Left lung (tissue), 10 donors: ENCODE measurements around the gene SYPL1. TPM values are rescaled to one million over a fixed set of nuclear protein-coding genes. Genes with fewer than 3 reads are reported as not detected.

Experiments used
- ATAC-seq: fragments of 200-7000 bp; cut with Tn5 transposase; one replicate; pipeline ENCODE4 v1.9.1; 2020; ENCODE audit warnings: moderate library complexity
- DNase-seq, 4 donors: peaks; one replicate each; pipeline ENCODE4 v3.0.0-alpha.2; 2013 to 2020
- H3K27ac ChIP-seq, 2 donors: fragments of 200-600 bp; sonication (generic) in 1 of 2; one replicate each; pipeline versions ENCODE4 v1.5.0 to v1.8.0; 2020 to 2021
- H3K27me3 ChIP-seq, 2 donors: fragments of 200-600 bp; sonication (generic) in 1 of 2; one replicate each; pipeline versions ENCODE4 v1.5.0 to v1.8.0; 2020 to 2021
- H3K36me3 ChIP-seq, 2 donors: fragments of 200-600 bp; sonication (generic) in 1 of 2; one replicate each; pipeline versions ENCODE4 v1.5.0 to v1.8.0; 2020 to 2021
- H3K4me1 ChIP-seq, 2 donors: fragments of 200-600 bp; one replicate each; pipeline ENCODE4 v1.8.0; 2021
- H3K4me3 ChIP-seq, 2 donors: fragments of 200-600 bp; sonication (generic) in 1 of 2; one replicate each; pipeline versions ENCODE4 v1.5.0 to v1.8.0; 2020 to 2021; ENCODE audit warnings: mild to moderate bottlenecking in 1 of 2
- H3K9me3 ChIP-seq, 2 donors: fragments of 200-600 bp; sonication (generic) in 1 of 2; one replicate each; pipeline versions ENCODE4 v1.5.0 to v1.8.0; 2020 to 2021
- intact Hi-C, 2 donors: fragments of 100-400 bp; cut with DNase I; formaldehyde crosslinking; loops; one replicate each; pipeline versions ENCODE4 v1.11.2 to v1.14.2; 2022
- polyA plus RNA-seq, 6 donors: library from polyadenylated mRNA; unstranded; fragments of 120-200 nt; gene quantifications; one replicate each; pipeline ENCODE4 v1.2.1, GENCODE V29; 2013; ENCODE audit not compliant: insufficient read length in 6 of 6
- total RNA-seq, 2 donors: library from RNA; stranded (reverse); fragmentation: NEBNext Ultra II Directional; extraction: Animal tissue kit (Norgen Biotek cat#: 25700); gene quantifications; one replicate each; pipeline ENCODE4 v1.2.1, GENCODE V29; 2021
- TF ChIP-seq, protein P1 (sequence below), 2 donors: fragments of 200-600 bp; sonication (generic) in 1 of 2; IDR thresholded peaks; one replicate each; pipeline versions ENCODE4 v1.5.0 to v1.8.0; 2021; ENCODE audit warnings: antibody characterized with exemption in 2 of 2
- donor health status: DM: no; HTN: yes; CAD: no.
- donor health status: DM: no; HTN: no; CAD: no.

SYPL1 gene
- total and polyA plus RNA-seq, 8 donors: 81.9 to 121 (median 110) TPM

DNA sequence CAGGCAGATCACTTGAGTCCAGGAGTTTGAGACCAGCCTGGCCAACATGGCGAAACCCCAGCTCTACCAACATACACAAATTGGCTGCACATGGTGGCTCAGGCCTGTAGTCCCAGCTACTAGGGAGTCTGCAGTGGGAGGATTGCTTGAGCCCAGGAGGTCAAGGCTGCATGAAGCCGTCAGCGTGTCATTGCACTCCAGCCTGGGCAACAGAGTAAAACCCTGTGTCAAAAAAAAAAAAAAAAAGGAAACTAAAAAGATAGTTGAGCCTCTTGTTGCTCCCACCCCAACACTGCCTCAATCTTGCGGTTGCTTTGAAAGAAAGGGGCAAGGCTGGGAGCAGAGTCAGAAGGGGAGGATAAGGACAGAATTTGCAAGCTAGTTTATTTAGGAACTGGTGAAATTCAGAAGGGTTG is 69.9 kb downstream of the SYPL1 start:
- intact Hi-C loops: loop anchor here in 1 of 2 donors (10.0 kb wide), 1 partner anchor 387 kb away; no protein-coding TSS in a partner anchor

DNA sequence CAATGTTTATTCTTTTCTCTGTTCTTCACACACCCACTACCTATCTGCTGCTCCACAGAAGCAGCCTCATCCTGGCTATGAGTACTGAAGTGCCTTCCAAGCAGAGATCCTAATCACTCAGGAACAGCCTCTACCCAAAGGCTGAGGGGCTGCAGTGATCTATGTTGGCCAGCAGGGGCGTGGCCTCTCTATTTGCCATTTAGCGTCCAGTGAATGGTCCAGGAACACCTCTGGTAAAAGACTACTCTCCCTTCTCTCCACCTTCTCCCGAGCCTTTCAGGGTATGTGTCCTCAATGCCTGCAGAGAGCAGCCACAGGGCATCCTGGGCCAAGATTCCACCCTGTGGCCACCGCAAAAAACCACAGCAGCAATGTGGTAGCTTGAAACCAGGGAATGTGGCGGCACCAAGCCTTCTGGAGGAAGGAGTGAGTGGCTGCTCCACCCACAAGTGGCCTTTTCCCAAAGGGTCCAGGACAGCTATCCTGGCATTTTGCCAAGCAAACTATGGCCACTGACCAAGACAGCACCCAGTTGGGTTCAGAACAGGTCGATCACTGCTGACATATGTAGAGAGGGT is 70.9 kb downstream of the SYPL1 start:
- no peaks in the 10 kb centered on the region for H3K9me3 ChIP-seq
- no peaks in the 10 kb centered on the region for H3K36me3 ChIP-seq
- H3K27me3 ChIP-seq: peaks cover 0 to 14% of the 10 kb centered on the region in 2 donors
- peak; percentile 45 for ATAC-seq
- no peak overlapping the region for H3K27ac ChIP-seq
- H3K4me1 ChIP-seq: peaks cover 2 to 8% of the 10 kb centered on the region in 2 donors
- TF ChIP-seq, protein P1, sequence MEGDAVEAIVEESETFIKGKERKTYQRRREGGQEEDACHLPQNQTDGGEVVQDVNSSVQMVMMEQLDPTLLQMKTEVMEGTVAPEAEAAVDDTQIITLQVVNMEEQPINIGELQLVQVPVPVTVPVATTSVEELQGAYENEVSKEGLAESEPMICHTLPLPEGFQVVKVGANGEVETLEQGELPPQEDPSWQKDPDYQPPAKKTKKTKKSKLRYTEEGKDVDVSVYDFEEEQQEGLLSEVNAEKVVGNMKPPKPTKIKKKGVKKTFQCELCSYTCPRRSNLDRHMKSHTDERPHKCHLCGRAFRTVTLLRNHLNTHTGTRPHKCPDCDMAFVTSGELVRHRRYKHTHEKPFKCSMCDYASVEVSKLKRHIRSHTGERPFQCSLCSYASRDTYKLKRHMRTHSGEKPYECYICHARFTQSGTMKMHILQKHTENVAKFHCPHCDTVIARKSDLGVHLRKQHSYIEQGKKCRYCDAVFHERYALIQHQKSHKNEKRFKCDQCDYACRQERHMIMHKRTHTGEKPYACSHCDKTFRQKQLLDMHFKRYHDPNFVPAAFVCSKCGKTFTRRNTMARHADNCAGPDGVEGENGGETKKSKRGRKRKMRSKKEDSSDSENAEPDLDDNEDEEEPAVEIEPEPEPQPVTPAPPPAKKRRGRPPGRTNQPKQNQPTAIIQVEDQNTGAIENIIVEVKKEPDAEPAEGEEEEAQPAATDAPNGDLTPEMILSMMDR (IDR thresholded peaks at IDR 0.05): peak; percentile 46 to 79
- no peak overlapping the region for H3K4me3 ChIP-seq
- DNase-seq: no peak
- intact Hi-C loops: loop anchor here in 1 of 2 donors (10.0 kb wide), 1 partner anchor 386 kb away; no protein-coding TSS in a partner anchor

More for the DNA sequence above, 69.9 kb downstream of the SYPL1 start:
- H3K27ac ChIP-seq: no peak overlapping the region
- no peak overlapping the region for H3K4me3 ChIP-seq
- no peaks in the 10 kb centered on the region for H3K36me3 ChIP-seq
- peaks cover 0 to 14% of the 10 kb centered on the region in 2 donors for H3K27me3 ChIP-seq
- TF ChIP-seq, protein P1 (IDR thresholded peaks at IDR 0.05): no peak
- peaks cover 2 to 8% of the 10 kb centered on the region in 2 donors for H3K4me1 ChIP-seq
- no peak for ATAC-seq
- no peaks in the 10 kb centered on the region for H3K9me3 ChIP-seq
- no peak for DNase-seq

Other genes with a start within 250 kb of the SYPL1 start
- 10 to 100 TPM; 13.0 to 13.4 TPM for gene ATXN7L1, start 235.7 kb downstream of the SYPL1 start, total RNA-seq
- 10 to 100 TPM; 13.3 to 15.5 (median 14.4) TPM for gene ATXN7L1, start 235.7 kb downstream of the SYPL1 start, polyA plus RNA-seq
- 10 to 100 TPM in 1 of 2 donors, 1 to 10 TPM in 1; 2.8 to 15.1 TPM for gene CDHR3, start 149.0 kb downstream of the SYPL1 start, total RNA-seq
- gene CDHR3, start 149.0 kb downstream of the SYPL1 start, polyA plus RNA-seq: 10 to 100 TPM; 15.1 to 44.0 (median 33.1) TPM
- 100 to 1,000 TPM in 1 of 2 donors, 10 to 100 TPM in 1; 98.1 to 425 TPM for gene NAMPT, start 172.7 kb upstream of the SYPL1 start, total RNA-seq
- 10 to 100 TPM; 32.6 to 43.1 (median 38.9) TPM for gene NAMPT, start 172.7 kb upstream of the SYPL1 start, polyA plus RNA-seq